Sigmoid colon (tissue), 7 donors: ENCODE data around the gene CTIF. TPM values are rescaled to one million over a fixed set of nuclear protein-coding genes. Genes with fewer than 3 reads are reported as not detected.

ENCODE experiments used
- DNase-seq: peaks from one replicate; pipeline ENCODE4 v3.0.0-alpha.2; 2019
- H3K27ac ChIP-seq, 4 donors: fragments of 200-600 bp; sonication (generic); one replicate each; pipeline ENCODE4 v1.5.1; 2016 to 2019; ENCODE audit warnings: mild to moderate bottlenecking in 1 of 4
- H3K27me3 ChIP-seq, 3 donors: fragments of 200-600 bp; sonication (generic); one replicate each; pipeline ENCODE4 v1.5.1; 2019; ENCODE audit warnings: mild to moderate bottlenecking in 1 of 3
- H3K36me3 ChIP-seq, 4 donors: fragments of 200-600 bp; sonication (generic); one replicate each; pipeline ENCODE4 v1.5.1; 2016 to 2019
- H3K4me1 ChIP-seq, 4 donors: fragments of 200-600 bp; sonication (generic); one replicate each; pipeline ENCODE4 v1.5.1; 2017 to 2019
- H3K4me3 ChIP-seq, 4 donors: fragments of 200-600 bp; sonication (generic); one replicate each; pipeline ENCODE4 v1.5.1; 2017 to 2019; ENCODE audit warnings: mild to moderate bottlenecking in 2 of 4, moderate library complexity in 1 of 4
- H3K9me3 ChIP-seq, 4 donors: fragments of 200-600 bp in 3 of 4; sonication (generic) in 3 of 4; one replicate each; pipeline versions ENCODE4 v1.5.1 to v1.6.1; 2013 to 2019
- EP300 ChIP-seq, 4 donors: sonication (generic); formaldehyde crosslinking; IDR thresholded peaks; one replicate each; pipeline ENCODE4 v1.6.1; 2017; ENCODE audit warnings: antibody characterized with exemption in 4 of 4
- POLR2A ChIP-seq, 2 donors: fragments of 450-650 bp; IDR thresholded peaks; one replicate each; pipeline ENCODE4 v1.6.1; 2016; ENCODE audit warnings: antibody characterized with exemption in 2 of 2, mild to moderate bottlenecking in 2 of 2, moderate library complexity in 2 of 2
- POLR2AphosphoS5 ChIP-seq, 4 donors: sonication (generic); formaldehyde crosslinking; IDR thresholded peaks; one replicate each; pipeline ENCODE4 v1.6.1; 2017; ENCODE audit warnings: antibody characterized with exemption in 4 of 4
- WGBS, 2 donors: extraction: QIAGEN DNeasy Blood & Tissue Kit; methylation state at CpG; one replicate each; pipeline ENCODE4 v1.1.7; 2013; 5-methylcytosine and 5-hydroxymethylcytosine counted together
- intact Hi-C: fragments of 100-400 bp; cut with DNase I; formaldehyde crosslinking; loops from one replicate; pipeline ENCODE4 v1.15.1; 2023
- polyA plus RNA-seq, 3 donors: library from polyadenylated mRNA; stranded (reverse); fragments of 200-250 nt; gene quantifications; one replicate each; pipeline ENCODE4 v1.2.3, GENCODE V29; 2013
- total RNA-seq, 4 donors: library from RNA; depleted of rRNA; stranded (reverse); fragments of >200 nt; gene quantifications; one replicate each; pipeline ENCODE4 v1.1.0, GENCODE V29; 2016
- TF ChIP-seq, protein P1 (sequence below), 4 experiments: fragments of 450-650 bp in 3 of 4; fragments of 200-600 bp in 1 of 4; IDR thresholded peaks; one replicate each; pipeline ENCODE4 v1.5.1; 2016 to 2019; ENCODE audit warnings: antibody characterized with exemption in 4 of 4, mild to moderate bottlenecking in 3 of 4, moderate library complexity in 2 of 4
- donor health status: healthy with polysubstance abuse.
- donor health status: Bipolar disorder and iron deficiency.
- donor health status: healthy.

Gene CTIF
- total and polyA plus RNA-seq, 7 donors = 3.6 to 65.9 (median 22.5) TPM

DNA sequence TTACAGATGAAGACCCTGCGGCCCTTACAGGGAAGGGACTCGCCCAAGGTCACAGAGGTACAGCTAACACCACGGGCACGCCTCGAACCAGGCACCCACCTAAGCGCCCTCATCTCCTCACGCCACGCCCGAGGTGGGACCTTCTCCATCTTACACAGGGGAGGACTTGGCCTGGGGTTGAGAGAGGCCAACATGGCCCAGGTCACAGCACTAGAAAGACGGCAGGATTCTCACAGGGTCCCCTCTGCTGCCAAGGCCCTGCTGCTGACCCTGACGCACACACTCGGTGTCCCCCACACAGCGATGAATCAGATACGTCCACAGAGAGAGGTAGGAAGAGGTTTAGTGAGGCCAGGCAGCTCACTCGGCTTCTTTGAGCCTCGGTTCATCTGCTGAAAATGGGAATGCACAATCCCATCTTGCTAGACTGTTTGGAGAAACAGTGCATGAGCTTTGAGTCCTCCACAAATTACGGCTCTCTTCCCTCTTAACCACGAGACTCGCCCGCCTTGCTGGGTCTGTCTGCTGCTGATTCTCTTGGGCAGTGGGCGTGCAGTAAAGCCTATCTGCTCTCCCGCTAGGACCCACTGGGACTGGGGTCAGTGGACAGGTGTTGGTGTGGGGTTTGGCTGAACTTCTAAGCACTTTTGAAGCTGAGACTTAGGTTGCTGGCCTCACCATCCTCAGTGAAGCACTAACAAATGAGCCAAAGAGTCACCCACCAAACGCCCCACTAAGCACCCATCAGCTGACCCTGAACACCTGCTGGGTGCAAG, 332.7 kb downstream of the CTIF start:
- no peaks in the 10 kb centered on the region for H3K36me3 ChIP-seq
- H3K9me3 ChIP-seq = no peaks in the 10 kb centered on the region
- no peak for TF ChIP-seq POLR2AphosphoS5 (IDR thresholded peaks at IDR 0.05)
- TF ChIP-seq EP300 (IDR thresholded peaks at IDR 0.05) = no peak
- TF ChIP-seq POLR2A (IDR thresholded peaks at IDR 0.05) = no peak
- TF ChIP-seq, protein P1, sequence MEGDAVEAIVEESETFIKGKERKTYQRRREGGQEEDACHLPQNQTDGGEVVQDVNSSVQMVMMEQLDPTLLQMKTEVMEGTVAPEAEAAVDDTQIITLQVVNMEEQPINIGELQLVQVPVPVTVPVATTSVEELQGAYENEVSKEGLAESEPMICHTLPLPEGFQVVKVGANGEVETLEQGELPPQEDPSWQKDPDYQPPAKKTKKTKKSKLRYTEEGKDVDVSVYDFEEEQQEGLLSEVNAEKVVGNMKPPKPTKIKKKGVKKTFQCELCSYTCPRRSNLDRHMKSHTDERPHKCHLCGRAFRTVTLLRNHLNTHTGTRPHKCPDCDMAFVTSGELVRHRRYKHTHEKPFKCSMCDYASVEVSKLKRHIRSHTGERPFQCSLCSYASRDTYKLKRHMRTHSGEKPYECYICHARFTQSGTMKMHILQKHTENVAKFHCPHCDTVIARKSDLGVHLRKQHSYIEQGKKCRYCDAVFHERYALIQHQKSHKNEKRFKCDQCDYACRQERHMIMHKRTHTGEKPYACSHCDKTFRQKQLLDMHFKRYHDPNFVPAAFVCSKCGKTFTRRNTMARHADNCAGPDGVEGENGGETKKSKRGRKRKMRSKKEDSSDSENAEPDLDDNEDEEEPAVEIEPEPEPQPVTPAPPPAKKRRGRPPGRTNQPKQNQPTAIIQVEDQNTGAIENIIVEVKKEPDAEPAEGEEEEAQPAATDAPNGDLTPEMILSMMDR (IDR thresholded peaks at IDR 0.05) = no peak
- H3K4me1 ChIP-seq = peaks cover 0 to 16% (median 7%) of the 10 kb centered on the region in 4 donors
- no peaks in the 10 kb centered on the region for H3K27me3 ChIP-seq
- no peak overlapping the region for H3K4me3 ChIP-seq
- no peak for DNase-seq
- H3K27ac ChIP-seq = no peak overlapping the region
- 87 to 89% methylated on average over 23 of the region's 23 CpGs for WGBS, 2 donors
- intact Hi-C loops = no loop called here

DNA sequence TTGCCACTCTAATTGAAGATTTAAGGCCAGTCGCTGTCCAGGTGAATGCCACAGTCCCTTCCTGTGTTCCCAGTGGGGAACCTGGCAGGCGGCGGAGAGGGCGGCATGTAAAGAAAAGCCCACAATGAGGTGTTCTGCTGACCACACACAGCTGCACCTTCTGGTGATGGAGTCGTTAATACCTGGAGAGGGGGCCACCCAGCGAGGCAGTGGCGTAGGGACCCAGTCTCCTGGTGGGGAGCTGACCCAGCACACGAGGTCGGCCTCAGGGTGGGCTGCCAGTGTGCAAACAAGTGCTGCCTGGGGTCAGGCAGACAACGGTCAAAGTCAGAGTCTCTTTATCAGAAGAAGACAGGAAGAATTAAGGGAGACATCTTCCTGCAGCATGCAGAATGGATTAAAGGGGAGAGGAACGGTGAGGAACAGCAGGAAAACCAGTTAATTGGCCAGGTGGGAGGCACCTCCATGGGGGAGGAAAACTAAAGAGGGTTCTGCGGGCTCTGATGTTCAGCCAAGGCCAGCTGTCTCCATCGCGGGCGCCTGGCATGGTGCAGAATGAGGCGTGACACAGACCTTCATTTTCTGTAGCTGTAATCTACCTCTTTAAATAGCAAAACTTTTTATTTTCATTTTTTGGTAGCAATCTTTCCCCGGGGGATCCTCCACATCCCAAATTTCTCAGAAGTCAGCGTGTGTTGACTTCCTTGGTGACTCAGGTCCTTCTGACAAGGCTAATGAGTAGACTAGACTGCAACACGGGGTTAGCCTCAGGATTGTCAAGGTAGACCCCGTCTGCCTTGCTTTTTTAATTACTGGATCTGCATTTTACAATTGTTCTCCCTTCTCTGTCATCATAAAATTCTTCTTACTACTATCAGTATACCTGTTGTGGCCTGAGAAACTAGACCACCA, 333.7 kb downstream of the CTIF start:
- H3K27ac ChIP-seq = peak overlapping the region in 1 of 4 donors; percentile 65
- DNase-seq = no peak
- H3K27me3 ChIP-seq = no peaks in the 10 kb centered on the region
- 83 to 89% methylated on average over 20 of the region's 20 CpGs for WGBS, 2 donors
- TF ChIP-seq, protein P1 (IDR thresholded peaks at IDR 0.05) = no peak
- TF ChIP-seq POLR2AphosphoS5 (IDR thresholded peaks at IDR 0.05) = peak in 1 of 4 donors; percentile 9
- peaks cover 0 to 14% (median 4%) of the 10 kb centered on the region in 4 donors for H3K4me1 ChIP-seq
- no peaks in the 10 kb centered on the region for H3K9me3 ChIP-seq
- intact Hi-C loops = no loop called here
- H3K36me3 ChIP-seq = no peaks in the 10 kb centered on the region
- H3K4me3 ChIP-seq = no peak overlapping the region

DNA sequence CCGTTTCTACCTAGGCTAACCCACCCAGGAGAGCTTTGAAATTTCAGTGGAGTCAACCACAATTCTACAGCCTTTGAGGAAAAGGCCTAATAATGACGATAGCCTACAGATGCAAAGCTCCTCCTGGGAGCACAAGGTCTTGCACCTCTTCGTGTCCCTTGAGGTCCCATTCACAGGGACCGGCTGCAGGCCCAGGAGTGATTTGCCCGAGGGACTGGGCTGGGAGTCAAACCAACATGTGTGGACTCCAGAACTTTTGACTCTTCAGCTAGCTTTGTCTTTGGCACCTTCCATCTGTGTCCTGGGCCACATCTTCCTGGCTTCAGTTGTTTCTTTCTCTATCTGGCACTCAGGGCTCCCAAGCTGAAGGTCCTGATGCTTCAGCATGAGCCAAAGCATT, 335.4 kb downstream of the CTIF start:
- no peak overlapping the region for H3K4me3 ChIP-seq
- 92 to 93% methylated on average over 5 of the region's 5 CpGs for WGBS, 2 donors
- peaks cover 0 to 14% (median 4%) of the 10 kb centered on the region in 4 donors for H3K4me1 ChIP-seq
- H3K27me3 ChIP-seq = no peaks in the 10 kb centered on the region
- no peak for DNase-seq
- intact Hi-C loops = no loop called here
- no peaks in the 10 kb centered on the region for H3K9me3 ChIP-seq
- no peaks in the 10 kb centered on the region for H3K36me3 ChIP-seq
- H3K27ac ChIP-seq = peak overlapping the region in 1 of 4 donors; percentile 65
- TF ChIP-seq POLR2A (IDR thresholded peaks at IDR 0.05) = no peak
- TF ChIP-seq EP300 (IDR thresholded peaks at IDR 0.05) = no peak
- TF ChIP-seq, protein P1 (IDR thresholded peaks at IDR 0.05) = no peak
- no peak for TF ChIP-seq POLR2AphosphoS5 (IDR thresholded peaks at IDR 0.05)

DNA sequence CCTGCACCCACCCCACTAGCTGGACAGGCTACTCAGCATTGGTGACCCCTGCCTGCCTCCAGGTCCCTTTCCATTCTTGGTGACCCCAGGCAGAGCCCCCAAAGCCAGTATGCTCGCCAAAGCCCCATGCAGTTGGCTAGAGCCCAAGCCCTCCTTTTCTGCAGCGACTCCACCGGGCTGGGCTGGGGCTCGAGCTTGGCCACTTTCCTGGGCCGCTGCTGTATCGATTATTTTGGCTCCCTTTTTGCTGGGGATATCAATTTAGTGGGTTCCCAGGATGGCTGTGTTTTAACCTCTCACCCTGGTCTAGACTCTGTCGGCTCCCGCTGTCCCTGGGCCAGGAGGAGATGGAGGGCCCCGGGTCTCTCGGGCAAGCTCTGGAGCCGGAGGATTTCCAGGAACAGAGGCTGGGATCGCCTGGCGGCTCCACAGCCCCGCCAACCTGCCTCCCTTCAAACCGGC, 335.9 kb downstream of the CTIF start:
- Histone ChIP-seq H3K27ac (no peak overlapping the region), H3K4me1 (peaks cover 0 to 14% (median 4%) of the 10 kb centered on the region in 4 donors), H3K4me3 (no peak overlapping the region), H3K27me3 (no peaks in the 10 kb centered on the region), H3K36me3 (no peaks in the 10 kb centered on the region), H3K9me3 (no peaks in the 10 kb centered on the region)
- WGBS, 2 donors = 89 to 92% methylated on average over 15 of the region's 15 CpGs
- no peak for DNase-seq
- TF ChIP-seq, protein P1 (IDR thresholded peaks at IDR 0.05) = no peak
- TF ChIP-seq POLR2A (IDR thresholded peaks at IDR 0.05) = no peak
- no peak for TF ChIP-seq POLR2AphosphoS5 (IDR thresholded peaks at IDR 0.05)
- no peak for TF ChIP-seq EP300 (IDR thresholded peaks at IDR 0.05)
- intact Hi-C loops = no loop called here
